ENCODE data around the gene MREG.
"Not testable (repeated sequence)": the region's sequence is repeated elsewhere in the genome, so short reads cannot be mapped to it uniquely, and the experiment has no call there.

Gene MREG

GRCh38 chr2:215971671-215972070 lies 41.7 kb downstream of the MREG start:
- Mint-ChIP-seq H3K4me1 (no peaks in the 10 kb centered on the region), H3K9me3 (no peaks in the 10 kb centered on the region), H3K27me3 (ENCODE audit: low read depth) (peaks cover 3% of the 10 kb centered on the region), H3K27ac (no peak overlapping the region), H3K36me3 (ENCODE audit: low read depth) (peaks cover 10% of the 10 kb centered on the region), H3K4me3 (no peak overlapping the region)
- TF ChIP-seq CTCF (IDR thresholded peaks at IDR 0.05; ENCODE audit: unreplicated experiment in 3 of 3): no peak

GRCh38 chr2:215970894-215971293 lies 42.5 kb downstream of the MREG start:
- not testable (repeated sequence) for H3K4me1 Mint-ChIP-seq; H3K9me3 Mint-ChIP-seq; H3K4me3 Mint-ChIP-seq; H3K27ac Mint-ChIP-seq; H3K27me3 Mint-ChIP-seq (ENCODE audit: low read depth)
- peaks cover 10% of the 10 kb centered on the region for H3K36me3 Mint-ChIP-seq (ENCODE audit: low read depth)

GRCh38 chr2:215970425-215970824 lies 42.9 kb downstream of the MREG start:
- Mint-ChIP-seq H3K4me1 (no peaks in the 10 kb centered on the region), H3K27me3 (ENCODE audit: low read depth) (peaks cover 3% of the 10 kb centered on the region), H3K27ac (no peak overlapping the region), H3K9me3 (no peaks in the 10 kb centered on the region), H3K4me3 (no peak overlapping the region), H3K36me3 (ENCODE audit: low read depth) (peaks cover 10% of the 10 kb centered on the region)
- no peak for TF ChIP-seq CTCF (IDR thresholded peaks at IDR 0.05; ENCODE audit: unreplicated experiment in 3 of 3)

DNA sequence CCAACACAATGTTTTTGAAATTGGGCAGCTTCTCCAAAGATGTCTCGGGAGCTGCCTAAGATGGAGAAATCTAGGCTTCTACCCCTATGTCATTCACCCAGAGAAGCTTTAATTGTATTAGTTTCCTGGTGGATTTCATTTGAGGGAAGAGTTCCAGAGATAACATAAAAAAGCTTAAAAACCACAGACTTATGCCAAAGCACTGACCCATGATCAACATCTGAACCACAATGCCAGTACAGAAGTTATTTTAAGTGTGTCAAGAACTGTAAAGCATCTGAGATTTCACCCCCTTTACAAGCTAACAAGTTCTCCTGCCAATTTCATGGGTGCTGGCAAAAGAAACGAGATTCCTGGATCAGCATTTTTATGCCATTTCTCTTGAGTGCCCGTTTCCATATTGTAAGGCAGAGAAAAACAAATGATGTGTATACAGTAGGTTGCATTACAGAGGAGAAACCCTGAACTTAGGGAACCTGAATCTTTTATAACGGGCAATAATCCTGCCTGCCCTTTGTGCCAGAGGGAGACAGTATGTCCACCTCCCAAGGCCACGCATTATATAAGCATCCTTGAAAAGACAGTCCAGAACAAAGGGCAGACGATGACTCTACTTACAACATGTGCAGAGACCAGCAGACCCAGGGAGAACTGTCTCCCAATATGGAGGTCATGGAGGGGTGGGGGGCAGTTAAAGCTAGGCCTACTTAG lies 44.1 kb downstream of the MREG start:
- no peak overlapping the region for H3K4me3 Mint-ChIP-seq
- TF ChIP-seq CTCF (IDR thresholded peaks at IDR 0.05; ENCODE audit: unreplicated experiment in 3 of 3): no peak
- H3K27ac Mint-ChIP-seq: no peak overlapping the region
- H3K4me1 Mint-ChIP-seq: no peaks in the 10 kb centered on the region
- no peaks in the 10 kb centered on the region for H3K9me3 Mint-ChIP-seq
- H3K36me3 Mint-ChIP-seq (ENCODE audit: low read depth): peaks cover 10% of the 10 kb centered on the region
- H3K27me3 Mint-ChIP-seq (ENCODE audit: low read depth): peaks cover 3% of the 10 kb centered on the region

GRCh38 chr2:215968499-215968898 lies 44.9 kb downstream of the MREG start:
- peaks cover 3% of the 10 kb centered on the region for H3K27me3 Mint-ChIP-seq (ENCODE audit: low read depth)
- H3K4me1 Mint-ChIP-seq: no peaks in the 10 kb centered on the region
- no peaks in the 10 kb centered on the region for H3K9me3 Mint-ChIP-seq
- no peak overlapping the region for H3K4me3 Mint-ChIP-seq
- no peak overlapping the region for H3K27ac Mint-ChIP-seq
- TF ChIP-seq CTCF (IDR thresholded peaks at IDR 0.05; ENCODE audit: unreplicated experiment in 3 of 3): no peak
- peaks cover 10% of the 10 kb centered on the region for H3K36me3 Mint-ChIP-seq (ENCODE audit: low read depth)

DNA sequence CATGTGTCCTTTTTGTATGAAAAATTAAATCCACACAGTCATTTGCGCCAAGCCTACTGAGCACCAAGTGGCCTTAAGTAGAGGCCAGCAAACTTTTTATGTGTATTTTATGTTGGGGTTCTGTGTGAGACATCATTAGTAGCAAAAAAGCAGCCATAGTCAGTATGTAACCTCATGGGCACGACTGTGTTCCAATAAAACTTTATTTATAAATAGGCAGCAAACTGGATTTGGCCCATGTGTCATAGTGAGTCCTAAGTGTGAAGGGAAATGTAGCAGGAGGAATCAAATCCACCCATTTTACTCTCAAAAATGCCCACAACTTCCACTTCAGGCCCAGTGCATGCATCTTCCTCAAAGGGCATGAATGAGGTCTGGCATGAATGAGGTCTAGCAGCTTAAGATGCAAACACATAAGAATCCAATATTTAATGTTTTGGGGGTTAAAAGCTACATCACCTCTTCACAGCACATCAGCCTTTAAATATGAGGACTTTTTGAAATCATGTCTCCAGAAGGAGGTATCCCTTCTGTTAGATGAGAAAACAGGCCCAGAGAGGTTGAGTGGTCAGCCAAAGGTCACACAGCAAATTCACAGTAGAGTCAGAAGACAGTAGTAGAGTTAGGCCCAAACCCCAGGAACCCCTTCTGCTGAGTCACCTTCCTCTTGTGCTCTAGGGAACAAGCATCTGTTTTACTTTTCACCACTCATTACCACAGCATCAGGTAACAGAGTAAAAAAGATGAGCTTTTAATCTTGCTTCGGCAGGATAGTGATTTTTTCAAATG lies 45.6 kb downstream of the MREG start:
- Mint-ChIP-seq H3K36me3 (ENCODE audit: low read depth) (peaks cover 10% of the 10 kb centered on the region), H3K27me3 (ENCODE audit: low read depth) (peaks cover 3% of the 10 kb centered on the region), H3K4me1 (no peaks in the 10 kb centered on the region), H3K9me3 (no peaks in the 10 kb centered on the region), H3K4me3 (no peak overlapping the region), H3K27ac (no peak overlapping the region)
- TF ChIP-seq CTCF (IDR thresholded peaks at IDR 0.05; ENCODE audit: unreplicated experiment in 3 of 3): no peak

Measured in nephron (organoid).